GM10248 (cell line): ENCODE results near the gene ARL3.
A peak's percentile ranks its signal among the peaks of the same experiment; 100 is the strongest.

ENCODE experiments used
- CTCF ChIA-PET: fragments of 300-600 bp; sonication (Branson Sonifier 250); formaldehyde crosslinking; extraction: SDS; loops from one replicate; lab custom pipeline; 2021; ENCODE audit warnings: antibody characterized with exemption; lab: Yijun Ruan, JAX
- POLR2A ChIA-PET: fragments of 350-650 bp; sonication (Branson Sonifier 250); formaldehyde crosslinking; extraction: SDS; loops from one replicate; lab custom pipeline; 2020; ENCODE audit warnings: antibody characterized with exemption; lab: Yijun Ruan, JAX
- DNase-seq: peaks from one replicate; pipeline ENCODE4 v3.0.0; 2012; ENCODE audit errors: extremely low spot score
- TF ChIP-seq, protein P1 (sequence below): IDR thresholded peaks from 2 replicates; pipeline ENCODE4 v1.5.1; 2012; ENCODE audit warnings: mild to moderate bottlenecking, low read depth; ENCODE audit errors: extremely low read depth, missing control alignments, control extremely low read depth

ARL3 gene

DNA sequence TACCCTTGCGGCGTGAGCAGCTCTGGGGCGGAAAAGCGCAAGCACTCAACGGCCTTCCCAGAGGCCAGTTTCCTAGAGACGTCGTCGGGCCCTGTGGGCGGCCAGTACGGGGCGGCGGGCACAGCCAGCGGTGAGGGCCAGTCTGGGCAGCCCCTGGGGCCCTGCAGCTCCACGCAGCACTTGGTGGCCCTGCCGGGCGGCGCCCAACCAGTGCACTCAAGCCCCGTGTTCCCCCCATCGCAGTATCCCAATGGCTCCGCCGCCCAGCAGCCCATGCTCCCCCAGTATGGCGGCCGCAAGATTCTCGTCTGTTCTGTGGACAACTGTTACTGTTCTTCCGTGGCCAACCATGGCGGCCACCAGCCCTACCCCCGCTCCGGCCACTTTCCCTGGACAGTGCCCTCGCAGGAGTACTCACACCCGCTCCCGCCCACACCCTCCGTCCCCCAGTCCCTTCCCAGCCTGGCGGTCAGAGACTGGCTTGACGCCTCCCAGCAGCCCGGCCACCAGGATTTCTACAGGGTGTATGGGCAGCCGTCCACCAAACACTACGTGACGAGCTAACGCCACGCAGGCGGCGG, 57.3 kb downstream of the ARL3 start:
- TF ChIP-seq, protein P1, sequence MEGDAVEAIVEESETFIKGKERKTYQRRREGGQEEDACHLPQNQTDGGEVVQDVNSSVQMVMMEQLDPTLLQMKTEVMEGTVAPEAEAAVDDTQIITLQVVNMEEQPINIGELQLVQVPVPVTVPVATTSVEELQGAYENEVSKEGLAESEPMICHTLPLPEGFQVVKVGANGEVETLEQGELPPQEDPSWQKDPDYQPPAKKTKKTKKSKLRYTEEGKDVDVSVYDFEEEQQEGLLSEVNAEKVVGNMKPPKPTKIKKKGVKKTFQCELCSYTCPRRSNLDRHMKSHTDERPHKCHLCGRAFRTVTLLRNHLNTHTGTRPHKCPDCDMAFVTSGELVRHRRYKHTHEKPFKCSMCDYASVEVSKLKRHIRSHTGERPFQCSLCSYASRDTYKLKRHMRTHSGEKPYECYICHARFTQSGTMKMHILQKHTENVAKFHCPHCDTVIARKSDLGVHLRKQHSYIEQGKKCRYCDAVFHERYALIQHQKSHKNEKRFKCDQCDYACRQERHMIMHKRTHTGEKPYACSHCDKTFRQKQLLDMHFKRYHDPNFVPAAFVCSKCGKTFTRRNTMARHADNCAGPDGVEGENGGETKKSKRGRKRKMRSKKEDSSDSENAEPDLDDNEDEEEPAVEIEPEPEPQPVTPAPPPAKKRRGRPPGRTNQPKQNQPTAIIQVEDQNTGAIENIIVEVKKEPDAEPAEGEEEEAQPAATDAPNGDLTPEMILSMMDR: no peak
- POLR2A ChIA-PET: no interaction called here
- DNase-seq: no peak
- CTCF ChIA-PET: interaction anchor here (1.0 to 1.6 kb wide), 4 partner anchors 8 to 56 kb away, joined by 3 to 5 read pairs (median 4); no protein-coding TSS in a partner anchor

DNA sequence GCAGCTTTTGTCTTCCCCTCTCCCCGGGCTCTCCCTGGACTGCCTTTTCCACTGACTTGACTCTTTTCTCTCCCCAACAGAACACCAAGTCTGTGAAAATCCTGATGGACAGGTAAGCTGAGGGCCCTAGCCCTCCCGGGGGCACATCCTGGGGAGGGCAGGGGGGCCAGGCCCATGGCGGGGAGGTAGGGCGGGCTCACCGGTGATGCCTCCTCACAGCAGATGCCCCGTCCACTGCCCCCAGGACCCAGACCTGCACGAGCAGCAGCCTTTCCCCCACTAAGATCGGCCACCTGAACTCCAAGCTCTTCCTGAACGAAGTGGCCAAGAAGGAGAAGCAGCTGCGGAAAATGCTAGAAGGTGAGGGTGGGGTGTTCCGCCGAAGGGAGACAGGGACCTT, 58.2 kb downstream of the ARL3 start:
- TF ChIP-seq, protein P1: no peak
- no peak for DNase-seq
- ChIA-PET POLR2A (no interaction called here), CTCF (interaction anchor here (1.0 to 1.6 kb wide), 7 partner anchors 9 to 57 kb away, joined by 3 to 5 read pairs (median 3); partner anchors contain the start of gene TRIM8)

DNA sequence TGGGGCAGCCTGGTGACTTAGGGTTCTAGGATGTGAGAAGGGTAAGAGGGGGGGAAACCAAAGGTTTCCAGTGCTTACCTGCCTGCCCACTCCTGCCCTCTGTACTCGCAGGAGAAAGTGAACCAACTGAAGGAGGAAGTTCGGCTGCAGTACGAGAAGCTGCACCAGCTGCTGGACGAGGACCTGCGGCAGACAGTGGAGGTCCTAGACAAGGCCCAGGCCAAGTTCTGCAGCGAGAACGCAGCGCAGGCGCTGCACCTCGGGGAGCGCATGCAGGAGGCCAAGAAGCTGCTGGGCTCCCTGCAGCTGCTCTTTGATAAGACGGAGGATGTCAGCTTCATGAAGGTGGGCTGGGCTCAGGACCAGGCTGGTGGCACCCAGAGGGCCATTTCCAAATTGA, 59.2 kb downstream of the ARL3 start:
- CTCF ChIA-PET: interaction anchor here (1.5 to 3.2 kb wide), 5 partner anchors 10 to 31 kb away, joined by 3 to 17 read pairs (median 9); partner anchors contain the start of gene TRIM8
- no peak for DNase-seq
- TF ChIP-seq, protein P1: no peak
- POLR2A ChIA-PET: no interaction called here

DNA sequence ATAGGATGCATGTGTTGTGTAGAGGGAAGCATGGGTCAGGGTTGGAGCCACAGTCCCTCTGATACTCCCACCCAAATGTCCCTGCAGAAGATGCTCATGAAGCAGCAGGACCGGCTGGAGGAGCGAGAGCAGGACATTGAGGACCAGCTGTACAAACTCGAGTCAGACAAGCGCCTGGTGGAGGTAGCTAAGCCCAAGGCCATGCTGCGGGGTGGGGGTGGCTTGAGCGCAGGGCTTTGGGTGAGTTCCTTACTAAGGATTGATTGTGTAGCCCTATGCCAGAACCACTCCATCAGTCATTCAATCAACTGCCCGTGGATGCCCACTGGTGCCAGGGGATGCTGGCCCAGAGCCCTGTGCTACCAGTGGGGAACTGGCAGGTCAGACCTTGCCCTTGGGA, 59.6 kb downstream of the ARL3 start:
- TF ChIP-seq, protein P1: no peak
- no peak for DNase-seq
- CTCF ChIA-PET: interaction anchor here (1.2 to 3.2 kb wide), 6 partner anchors 9 to 32 kb away, joined by 3 to 17 read pairs (median 7); partner anchors contain the start of gene TRIM8
- POLR2A ChIA-PET: no interaction called here

DNA sequence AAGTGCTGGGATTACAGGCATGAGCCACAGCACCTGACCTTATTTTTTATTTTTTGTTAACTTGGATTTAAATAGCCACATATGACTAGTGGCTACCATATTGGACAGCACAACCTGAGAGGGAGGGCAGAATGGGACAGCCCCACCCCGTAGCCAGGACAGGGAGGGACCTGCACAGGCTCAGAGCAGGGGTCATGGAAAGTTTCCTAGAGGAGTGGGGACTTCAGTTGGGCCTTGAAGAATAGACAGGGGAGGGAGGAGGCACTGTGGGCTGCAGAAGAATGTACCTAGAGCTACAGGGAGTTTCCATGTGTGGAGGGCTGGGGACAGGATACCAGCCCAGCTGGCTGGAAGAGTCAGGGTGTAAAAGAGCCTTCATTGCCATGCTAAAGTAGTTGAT, 61.1 kb downstream of the ARL3 start:
- POLR2A ChIA-PET: no interaction called here
- CTCF ChIA-PET: interaction anchor here (1.2 to 3.2 kb wide), 3 partner anchors 8 to 17 kb away, joined by 3 to 17 read pairs (median 11); partner anchors contain the start of gene TRIM8
- TF ChIP-seq, protein P1: no peak
- no peak for DNase-seq

DNA sequence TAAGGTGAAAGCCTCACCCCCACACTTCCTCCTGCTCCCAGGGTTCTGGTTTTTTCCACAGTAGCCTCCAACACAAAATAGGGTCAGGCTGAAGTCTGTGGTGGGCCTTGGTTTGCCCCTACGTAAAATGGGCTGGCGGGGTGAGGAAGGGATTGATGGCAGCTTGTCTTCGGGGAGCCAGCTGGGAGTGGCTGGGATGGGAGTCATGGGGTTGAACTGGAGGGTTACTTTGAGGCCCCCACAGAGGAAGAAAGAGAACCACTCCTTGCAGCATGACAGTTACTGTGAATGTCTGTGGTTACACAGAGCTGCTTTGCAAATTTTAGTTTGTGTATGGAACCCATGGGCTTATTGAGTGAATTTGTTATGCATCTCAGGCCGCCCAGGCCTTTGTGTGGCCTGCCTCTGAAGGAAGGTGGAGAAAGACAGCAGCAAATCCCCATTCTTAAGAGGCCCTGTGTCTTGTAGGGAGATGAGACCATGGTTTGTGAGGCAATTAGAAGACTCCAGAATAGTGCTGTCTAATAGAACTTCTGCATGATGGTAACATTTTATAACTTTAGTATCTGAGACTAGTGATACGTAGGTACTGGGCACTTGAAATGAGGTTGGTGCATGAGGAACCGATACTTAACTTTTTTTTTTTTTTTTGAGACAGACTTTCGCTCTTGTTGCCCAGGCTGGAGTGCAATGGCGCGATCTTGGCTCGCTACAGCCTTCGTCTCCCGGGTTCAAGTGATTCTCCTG, 61.9 kb downstream of the ARL3 start:
- ChIA-PET CTCF (interaction anchor here (1.1 to 3.2 kb wide), 4 partner anchors 7 to 26 kb away, joined by 4 to 17 read pairs (median 10); partner anchors contain the start of gene TRIM8), POLR2A (no interaction called here)
- TF ChIP-seq, protein P1: no peak
- DNase-seq: peak; percentile 73
